CD4-positive, alpha-beta T cell (primary cell): ENCODE data around the gene MON2. TPM values are rescaled to one million over a fixed set of nuclear protein-coding genes. Genes with fewer than 3 reads are reported as not detected.

Experiments
- ATAC-seq: fragments of 200-7000 bp; cut with Tn5 transposase; one replicate; pipeline ENCODE4 v1.10.0; 2022; ENCODE audit warnings: mild to moderate bottlenecking; ENCODE audit not compliant: poor library complexity
- CTCF ChIA-PET: fragments of 350-600 bp; sonication (Branson Sonifier 250); formaldehyde crosslinking; loops from one replicate; lab custom pipeline; 2021; ENCODE audit warnings: antibody characterized with exemption, inconsistent platforms; lab: Charles Lee
- POLR2A ChIA-PET: fragments of 350-600 bp; sonication (Branson Sonifier 250); formaldehyde crosslinking; loops from one replicate; lab custom pipeline; 2021; ENCODE audit warnings: antibody characterized with exemption, inconsistent platforms; lab: Charles Lee
- DNase-seq, 14 experiments: peaks; one replicate each; pipeline ENCODE4 v3.0.0-alpha.2; 2013 to 2020; ENCODE audit warnings: mixed read lengths in 2 of 14
- H3K27ac ChIP-seq, 2 donors: one replicate each; pipeline versions ENCODE4 v1.5.1 to v1.7.0; 2013; ENCODE audit warnings: low read length in 2 of 2, low read depth in 1 of 2, mild to moderate bottlenecking in 1 of 2
- H3K27me3 ChIP-seq, 2 experiments: 1 replicate in 1 of 2; 2 replicates in 1 of 2; pipeline versions ENCODE4 v1.6.1 to v1.7.0; 2013; ENCODE audit warnings: low read length in 2 of 2, control low read depth in 1 of 2, mild to moderate bottlenecking in 1 of 2, moderate library complexity in 1 of 2; ENCODE audit not compliant: insufficient read depth in 2 of 2, control insufficient read depth in 1 of 2
- H3K36me3 ChIP-seq: one replicate; pipeline ENCODE4 v1.6.1; 2013; ENCODE audit warnings: low read length, control low read depth; ENCODE audit not compliant: insufficient read depth
- H3K4me1 ChIP-seq: one replicate; pipeline ENCODE4 v1.6.1; 2013; ENCODE audit warnings: low read length, control low read depth; ENCODE audit not compliant: insufficient read depth
- H3K4me3 ChIP-seq: one replicate; pipeline ENCODE4 v1.5.1; 2013; ENCODE audit warnings: mild to moderate bottlenecking, low read length, moderate library complexity
- H3K9me3 ChIP-seq, 2 experiments: 1 replicate in 1 of 2; 2 replicates in 1 of 2; pipeline versions ENCODE4 v1.6.1 to v1.7.0; 2013; ENCODE audit warnings: low read length in 2 of 2, mild to moderate bottlenecking in 2 of 2, control low read depth in 1 of 2, moderate library complexity in 1 of 2; ENCODE audit not compliant: control insufficient read depth in 1 of 2, insufficient read depth in 1 of 2
- H3K27ac Mint-ChIP-seq: one replicate; pipeline ENCODE4 v1.8.0; 2020; ENCODE audit warnings: mixed read lengths
- H3K27me3 Mint-ChIP-seq: one replicate; pipeline ENCODE4 v1.8.0; 2021; ENCODE audit warnings: mixed read lengths
- H3K36me3 Mint-ChIP-seq: one replicate; pipeline ENCODE4 v1.8.0; 2021; ENCODE audit warnings: low read depth, mixed read lengths
- H3K4me1 Mint-ChIP-seq: one replicate; pipeline ENCODE4 v1.8.0; 2021; ENCODE audit warnings: low read depth, mixed read lengths
- H3K4me3 Mint-ChIP-seq: one replicate; pipeline ENCODE4 v1.8.0; 2020; ENCODE audit warnings: mild to moderate bottlenecking, mixed read lengths
- H3K9me3 Mint-ChIP-seq: one replicate; pipeline ENCODE4 v1.8.0; 2020; ENCODE audit warnings: mixed read lengths
- intact Hi-C, 2 experiments: fragments of 100-400 bp; cut with DNase I in 1 of 2; cut with micrococcal nuclease in 1 of 2; formaldehyde crosslinking; loops; one replicate each; pipeline versions ENCODE4 v1.15.1 to v1.9.0; 2023 to 2025; cut with DNase I, micrococcal nuclease
- total RNA-seq, 174 experiments: library from RNA in 2 of 174; stranded (reverse) in 2 of 174; gene quantifications; one replicate each; pipeline ENCODE4 v1.2.3 and lab custom pipeline; 2021 to 2026
- TF ChIP-seq, protein P1 (sequence below): fragments of 200-600 bp; IDR thresholded peaks from one replicate; pipeline ENCODE4 v1.8.0; 2022; ENCODE audit warnings: antibody characterized with exemption, mild to moderate bottlenecking

MON2 gene
- total RNA-seq, 2 experiments from 2014 or later, result 51.8 to 52.6 TPM

GRCh38 chr12:62622177-62622576 lies 155.6 kb downstream of the MON2 start:
- H3K4me1 Mint-ChIP-seq, result no peaks in the 10 kb centered on the region
- TF ChIP-seq, protein P1, sequence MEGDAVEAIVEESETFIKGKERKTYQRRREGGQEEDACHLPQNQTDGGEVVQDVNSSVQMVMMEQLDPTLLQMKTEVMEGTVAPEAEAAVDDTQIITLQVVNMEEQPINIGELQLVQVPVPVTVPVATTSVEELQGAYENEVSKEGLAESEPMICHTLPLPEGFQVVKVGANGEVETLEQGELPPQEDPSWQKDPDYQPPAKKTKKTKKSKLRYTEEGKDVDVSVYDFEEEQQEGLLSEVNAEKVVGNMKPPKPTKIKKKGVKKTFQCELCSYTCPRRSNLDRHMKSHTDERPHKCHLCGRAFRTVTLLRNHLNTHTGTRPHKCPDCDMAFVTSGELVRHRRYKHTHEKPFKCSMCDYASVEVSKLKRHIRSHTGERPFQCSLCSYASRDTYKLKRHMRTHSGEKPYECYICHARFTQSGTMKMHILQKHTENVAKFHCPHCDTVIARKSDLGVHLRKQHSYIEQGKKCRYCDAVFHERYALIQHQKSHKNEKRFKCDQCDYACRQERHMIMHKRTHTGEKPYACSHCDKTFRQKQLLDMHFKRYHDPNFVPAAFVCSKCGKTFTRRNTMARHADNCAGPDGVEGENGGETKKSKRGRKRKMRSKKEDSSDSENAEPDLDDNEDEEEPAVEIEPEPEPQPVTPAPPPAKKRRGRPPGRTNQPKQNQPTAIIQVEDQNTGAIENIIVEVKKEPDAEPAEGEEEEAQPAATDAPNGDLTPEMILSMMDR, result no peak
- no peaks in the 10 kb centered on the region for H3K9me3 Mint-ChIP-seq
- H3K27me3 Mint-ChIP-seq, result peaks cover 12% of the 10 kb centered on the region
- intact Hi-C loops, result loop anchor here in 1 of 2 experiments (5.0 kb wide), 1 partner anchor 35 kb away; no protein-coding TSS in a partner anchor
- Histone ChIP-seq H3K27me3 (peaks cover 1 to 5% of the 10 kb centered on the region in 2 experiments), H3K4me1 (no peaks in the 10 kb centered on the region), H3K27ac (no peak overlapping the region), H3K36me3 (no peaks in the 10 kb centered on the region), H3K9me3 (no peaks in the 10 kb centered on the region), H3K4me3 (no peak overlapping the region)
- DNase-seq (no peak), ATAC-seq (no peak)
- no peak overlapping the region for H3K27ac Mint-ChIP-seq
- H3K36me3 Mint-ChIP-seq, result no peaks in the 10 kb centered on the region
- POLR2A ChIA-PET, result no interaction called here
- no peak overlapping the region for H3K4me3 Mint-ChIP-seq
- CTCF ChIA-PET, result no interaction called here

DNA sequence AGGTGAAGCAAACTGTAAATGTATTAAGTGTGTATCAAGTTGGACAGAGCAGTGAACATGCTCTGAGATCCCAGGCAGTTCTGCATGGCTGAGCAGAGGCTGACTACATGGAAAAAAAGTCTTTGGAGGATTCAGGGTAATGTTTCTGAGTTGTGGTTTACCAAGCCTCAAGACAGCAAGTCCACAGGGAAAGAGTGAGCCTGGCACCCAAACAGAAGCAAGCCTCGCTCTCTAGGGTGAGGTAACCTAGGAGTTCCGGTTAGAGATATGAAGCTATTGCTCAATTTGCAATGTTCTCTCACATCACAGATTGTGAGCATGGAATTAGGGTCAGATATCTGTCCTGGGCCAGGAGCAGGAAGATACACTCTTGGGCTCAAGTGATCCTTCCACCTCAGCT lies 158.6 kb downstream of the MON2 start:
- Mint-ChIP-seq H3K27ac (no peak overlapping the region), H3K9me3 (no peaks in the 10 kb centered on the region), H3K4me3 (no peak overlapping the region), H3K4me1 (no peaks in the 10 kb centered on the region), H3K36me3 (no peaks in the 10 kb centered on the region), H3K27me3 (peaks cover 35% of the 10 kb centered on the region)
- TF ChIP-seq, protein P1, result no peak
- Histone ChIP-seq H3K4me1 (no peaks in the 10 kb centered on the region), H3K27ac (no peak overlapping the region), H3K9me3 (no peaks in the 10 kb centered on the region), H3K27me3 (peaks cover 15 to 16% of the 10 kb centered on the region in 2 experiments), H3K36me3 (no peaks in the 10 kb centered on the region), H3K4me3 (no peak overlapping the region)
- ChIA-PET POLR2A (interaction anchor here (0.6 to 1.8 kb wide), 2 partner anchors 22 to 203 kb away, joined by 3 to 8 read pairs; no protein-coding TSS in a partner anchor), CTCF (no interaction called here)
- intact Hi-C loops, result no loop called here
- DNase-seq (no peak), ATAC-seq (no peak)

DNA sequence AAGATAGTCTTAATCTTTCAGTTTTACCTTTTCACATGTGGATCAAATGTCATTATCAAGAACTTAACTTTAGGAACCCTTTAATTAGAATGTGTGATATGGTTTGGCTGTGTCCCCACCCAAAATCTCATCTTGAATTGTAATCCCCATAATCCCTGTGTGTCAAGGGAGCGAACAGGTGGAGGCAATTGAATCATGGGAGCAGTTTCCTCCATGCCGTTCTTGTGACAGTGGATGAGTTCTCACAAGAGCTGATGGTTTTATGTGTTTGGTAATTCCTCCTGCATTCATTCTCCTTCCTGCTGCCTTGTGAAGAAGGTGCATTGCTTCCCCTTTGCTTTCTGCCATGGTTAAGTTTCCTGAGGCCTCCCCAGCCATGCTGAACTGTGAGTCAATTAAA lies 160.6 kb downstream of the MON2 start:
- H3K4me1 ChIP-seq, result peaks cover 9% of the 10 kb centered on the region
- Mint-ChIP-seq H3K27me3 (peaks cover 55% of the 10 kb centered on the region), H3K9me3 (no peaks in the 10 kb centered on the region), H3K4me1 (peaks cover 5% of the 10 kb centered on the region), H3K36me3 (no peaks in the 10 kb centered on the region), H3K4me3 (no peak overlapping the region), H3K27ac (no peak overlapping the region)
- TF ChIP-seq, protein P1, result no peak
- intact Hi-C loops, result no loop called here
- H3K9me3 ChIP-seq, result no peaks in the 10 kb centered on the region
- ChIA-PET POLR2A (interaction anchor here (1.3 kb wide), 1 partner anchor 24 kb away, joined by 3 read pairs; no protein-coding TSS in a partner anchor), CTCF (no interaction called here)
- ATAC-seq (no peak), DNase-seq (no peak)
- no peaks in the 10 kb centered on the region for H3K36me3 ChIP-seq
- H3K4me3 ChIP-seq, result no peak overlapping the region
- H3K27me3 ChIP-seq, result peaks cover 30 to 35% of the 10 kb centered on the region in 2 experiments
- H3K27ac ChIP-seq, result no peak overlapping the region
